Loucy (cell line): ENCODE data around the gene PFDN2.

Source experiments
- H2AFZ ChIP-seq: fragments of 200-600 bp; sonication (generic); 2 replicates; pipeline ENCODE4 v1.6.0; 2016; ENCODE audit warnings: antibody characterized with exemption, mild to moderate bottlenecking, low read length, moderate library complexity
- H3F3A ChIP-seq: fragments of 200-600 bp; 2 replicates; pipeline ENCODE4 v1.6.0; 2016; ENCODE audit warnings: antibody characterized with exemption, low read depth, mild to moderate bottlenecking
- H3K27me3 ChIP-seq: fragments of 200-600 bp; sonication (generic); 2 replicates; pipeline ENCODE4 v1.6.1; 2014; ENCODE audit warnings: low read length, mild to moderate bottlenecking; ENCODE audit not compliant: insufficient read depth, poor library complexity, severe bottlenecking
- H3K36me3 ChIP-seq: fragments of 200-600 bp; sonication (generic); 2 replicates; pipeline ENCODE4 v1.6.1; 2016; ENCODE audit warnings: low read length; ENCODE audit not compliant: insufficient read depth
- H3K4me1 ChIP-seq: fragments of 200-600 bp; sonication (generic); 2 replicates; pipeline ENCODE4 v1.5.1; 2014; ENCODE audit warnings: low read length, mild to moderate bottlenecking; ENCODE audit not compliant: insufficient read depth, poor library complexity, severe bottlenecking
- H3K4me2 ChIP-seq: fragments of 200-600 bp; sonication (generic); 2 replicates; pipeline ENCODE4 v1.6.0; 2014; ENCODE audit warnings: antibody characterized with exemption, low read length, low read depth, mild to moderate bottlenecking; ENCODE audit not compliant: poor library complexity, severe bottlenecking
- H3K4me3 ChIP-seq: fragments of 200-600 bp; sonication (generic); 2 replicates; pipeline ENCODE4 v1.5.1; 2014; ENCODE audit warnings: low read length, mild to moderate bottlenecking, mixed read lengths; ENCODE audit not compliant: poor library complexity, severe bottlenecking
- H3K79me2 ChIP-seq: fragments of 200-600 bp; sonication (generic); 2 replicates; pipeline ENCODE4 v1.6.1; 2014; ENCODE audit warnings: low read length; ENCODE audit not compliant: insufficient read depth
- H3K9ac ChIP-seq: fragments of 200-600 bp; sonication (generic); 2 replicates; pipeline ENCODE4 v1.6.0; 2014; ENCODE audit warnings: mild to moderate bottlenecking, low read depth, low read length, moderate library complexity; ENCODE audit not compliant: poor library complexity, severe bottlenecking
- H3K9me2 ChIP-seq: fragments of 200-600 bp; sonication (generic); replicated peaks from 2 replicates; pipeline ENCODE4 v1.6.1; 2016; ENCODE audit warnings: low read depth, low read length, mixed read lengths
- H3K9me3 ChIP-seq: fragments of 200-600 bp; sonication (generic); 2 replicates; pipeline ENCODE4 v1.6.1; 2014; ENCODE audit warnings: mild to moderate bottlenecking, antibody characterized with exemption, low read length, low read depth; ENCODE audit not compliant: insufficient read depth
- H4K20me1 ChIP-seq: fragments of 200-600 bp; sonication (generic); 2 replicates; pipeline ENCODE4 v1.6.0; 2014; ENCODE audit warnings: antibody characterized with exemption, low read length, mild to moderate bottlenecking; ENCODE audit not compliant: insufficient read depth, poor library complexity, severe bottlenecking
- CTCF ChIP-seq: fragments of 200-600 bp; sonication (generic); conservative IDR thresholded peaks from 2 replicates; pipeline ENCODE4 v1.5.1; 2014; ENCODE audit warnings: mild to moderate bottlenecking, antibody characterized with exemption, low read length
- EZH2phosphoT487 ChIP-seq: fragments of 200-600 bp; IDR thresholded peaks from 2 replicates; pipeline ENCODE4 v1.6.1; 2018; ENCODE audit warnings: antibody characterized with exemption, mild to moderate bottlenecking, moderate library complexity, borderline replicate concordance

The PFDN2 gene

GRCh38 chr1:161111117-161111516 is 6.7 kb downstream of the PFDN2 start:
- Histone ChIP-seq H3K4me3 (no peak overlapping the region), H4K20me1 (peaks cover 47% of the 10 kb centered on the region), H3K27me3 (no peaks in the 10 kb centered on the region), H3F3A (no peaks in the 10 kb centered on the region), H3K9me3 (no peaks in the 10 kb centered on the region), H3K4me2 (no peak overlapping the region), H2AFZ (no peak overlapping the region), H3K9ac (no peak overlapping the region), H3K79me2 (peaks cover 85% of the 10 kb centered on the region), H3K9me2 (no peaks in the 10 kb centered on the region), H3K4me1 (peaks cover 40% of the 10 kb centered on the region), H3K36me3 (peaks cover 4% of the 10 kb centered on the region; the same call in 1 of the 2 replicates)
- TF ChIP-seq EZH2phosphoT487: no peak
- TF ChIP-seq CTCF: no peak

GRCh38 chr1:161106431-161106830 is 11.4 kb downstream of the PFDN2 start:
- peaks cover 23% of the 10 kb centered on the region; the same call in 1 of the 2 replicates for H3K36me3 ChIP-seq
- no peak overlapping the region for H3K9ac ChIP-seq
- H3K4me3 ChIP-seq: no peak overlapping the region
- peaks cover 17% of the 10 kb centered on the region for H4K20me1 ChIP-seq
- H3K4me1 ChIP-seq: no peaks in the 10 kb centered on the region
- no peak for TF ChIP-seq EZH2phosphoT487
- TF ChIP-seq CTCF: no peak
- no peaks in the 10 kb centered on the region for H3K9me3 ChIP-seq
- H3K4me2 ChIP-seq: no peak overlapping the region
- H3K9me2 ChIP-seq: no peaks in the 10 kb centered on the region
- H3K79me2 ChIP-seq: peaks cover 67% of the 10 kb centered on the region
- H2AFZ ChIP-seq: no peak overlapping the region
- H3F3A ChIP-seq: no peaks in the 10 kb centered on the region
- no peaks in the 10 kb centered on the region for H3K27me3 ChIP-seq

GRCh38 chr1:161100556-161100955 is 17.3 kb downstream of the PFDN2 start:
- no peak for TF ChIP-seq CTCF
- no peak for TF ChIP-seq EZH2phosphoT487
- Histone ChIP-seq H3F3A (no peaks in the 10 kb centered on the region), H3K9me2 (no peaks in the 10 kb centered on the region), H3K79me2 (peaks cover 21% of the 10 kb centered on the region), H2AFZ (no peak overlapping the region), H3K9me3 (no peaks in the 10 kb centered on the region), H3K4me3 (no peak overlapping the region), H3K4me1 (peaks cover 3% of the 10 kb centered on the region), H3K36me3 (peaks cover 35% of the 10 kb centered on the region; the same call in 1 of the 2 replicates), H4K20me1 (peaks cover 4% of the 10 kb centered on the region), H3K4me2 (no peak overlapping the region), H3K9ac (no peak overlapping the region), H3K27me3 (no peaks in the 10 kb centered on the region)
